Effector memory CD4-positive, alpha-beta T cell (primary cell): ENCODE results near the gene RUVBL1.

Source experiments
- DNase-seq, 3 donors: peaks; one replicate each; pipeline ENCODE4 v3.0.0-alpha.2; 2020
- H3K27ac ChIP-seq: 2 replicates; pipeline ENCODE4 v1.7.0; 2013; ENCODE audit warnings: mild to moderate bottlenecking, low read length, moderate library complexity; ENCODE audit not compliant: insufficient read depth, poor library complexity, severe bottlenecking
- H3K27me3 ChIP-seq: replicated peaks from 2 replicates; pipeline ENCODE4 v1.7.0; 2013; ENCODE audit warnings: mild to moderate bottlenecking, low read length; ENCODE audit not compliant: insufficient read depth, control insufficient read depth, poor library complexity, severe bottlenecking
- H3K36me3 ChIP-seq: 2 replicates; pipeline ENCODE4 v1.7.0; 2013; ENCODE audit warnings: mild to moderate bottlenecking, low read length, moderate library complexity; ENCODE audit not compliant: control insufficient read depth, insufficient read depth
- H3K4me1 ChIP-seq: 2 replicates; pipeline ENCODE4 v1.7.0; 2013; ENCODE audit warnings: low read length, mild to moderate bottlenecking; ENCODE audit not compliant: control insufficient read depth, insufficient read depth, poor library complexity, severe bottlenecking
- H3K4me3 ChIP-seq: 2 replicates; pipeline ENCODE4 v1.7.0; 2013; ENCODE audit warnings: low read length, low read depth, mild to moderate bottlenecking; ENCODE audit not compliant: insufficient read depth, poor library complexity, severe bottlenecking
- H3K9me3 ChIP-seq: 2 replicates; pipeline ENCODE4 v1.7.0; 2013; ENCODE audit warnings: mild to moderate bottlenecking, low read length, moderate library complexity; ENCODE audit not compliant: control insufficient read depth

RUVBL1 gene

DNA sequence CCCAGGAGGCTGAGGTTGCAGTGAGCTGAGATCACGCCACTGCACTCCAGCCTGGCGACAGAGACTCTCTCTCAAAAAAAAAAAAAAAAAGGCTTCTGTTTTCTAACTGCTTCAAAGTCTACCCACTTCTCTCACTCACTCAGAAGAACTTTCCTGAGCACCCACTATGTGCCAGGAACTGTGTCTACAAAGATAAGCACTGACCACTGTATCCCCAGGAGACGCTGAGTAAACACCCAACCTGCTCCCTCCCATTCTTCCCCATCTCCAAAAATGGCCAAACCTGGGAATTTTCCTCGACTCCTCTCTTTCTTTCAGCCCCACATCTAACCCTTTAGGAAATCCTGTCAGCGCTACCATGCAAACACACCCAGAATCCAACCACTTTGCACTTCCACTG lies 12.5 kb downstream of the RUVBL1 start:
- H3K36me3 ChIP-seq = peaks cover 16% of the 10 kb centered on the region

DNA sequence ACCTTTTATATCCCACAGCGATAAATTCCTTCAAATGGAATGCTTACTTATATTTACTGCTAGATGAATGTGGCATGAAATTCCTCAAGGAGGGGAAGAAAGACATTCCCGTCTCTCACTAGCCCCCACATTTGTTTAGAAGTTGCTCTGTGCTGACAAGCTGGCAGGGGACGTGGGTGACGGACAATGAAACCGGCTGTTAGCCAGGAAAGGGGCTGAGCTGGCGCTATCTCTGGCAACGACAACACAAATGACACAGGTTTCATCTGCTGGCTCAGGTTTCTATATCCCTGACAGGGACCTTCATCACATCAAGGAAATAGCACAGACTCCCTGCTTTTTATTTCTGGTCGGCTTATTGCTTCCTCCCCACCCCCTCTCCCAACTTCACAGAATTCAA lies 15.8 kb downstream of the RUVBL1 start:
- no peaks in the 10 kb centered on the region for H3K27me3 ChIP-seq
- H3K36me3 ChIP-seq = peaks cover 34% of the 10 kb centered on the region
- peaks cover 6% of the 10 kb centered on the region for H3K4me1 ChIP-seq
- DNase-seq = no peak
- no peak overlapping the region for H3K27ac ChIP-seq
- no peak overlapping the region for H3K4me3 ChIP-seq
- H3K9me3 ChIP-seq = no peaks in the 10 kb centered on the region

More for the DNA sequence above, 12.5 kb downstream of the RUVBL1 start:
- DNase-seq = no peak
- no peak overlapping the region for H3K27ac ChIP-seq
- H3K4me3 ChIP-seq = no peak overlapping the region
- H3K4me1 ChIP-seq = peaks cover 11% of the 10 kb centered on the region
- H3K27me3 ChIP-seq = no peaks in the 10 kb centered on the region
- no peaks in the 10 kb centered on the region for H3K9me3 ChIP-seq

DNA sequence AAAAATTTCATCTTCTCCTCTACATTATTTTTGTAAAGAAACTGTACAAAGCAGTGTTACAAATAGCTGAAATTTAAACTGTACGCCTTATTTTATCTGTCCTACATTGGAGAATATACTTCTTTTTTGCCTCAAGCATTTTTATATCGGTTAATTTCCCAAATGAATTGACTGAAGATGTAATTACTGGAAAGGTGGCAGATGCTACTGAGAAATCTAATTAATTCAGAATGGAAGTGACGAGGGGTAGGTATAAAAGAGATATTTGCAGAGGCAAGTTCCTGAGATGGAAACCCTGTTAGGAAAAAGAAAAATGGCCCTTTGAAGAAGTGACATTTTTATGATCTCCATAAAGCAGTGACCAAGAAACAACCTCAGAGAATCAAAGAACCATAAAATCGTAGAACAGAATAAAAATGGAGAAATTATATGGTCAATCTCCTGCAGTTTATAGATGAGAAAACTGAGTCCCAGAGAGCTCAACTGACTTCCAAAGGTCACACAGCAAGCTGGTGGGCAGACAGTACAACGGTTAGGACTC lies 20.4 kb downstream of the RUVBL1 start:
- no peak for DNase-seq
- Histone ChIP-seq H3K4me3 (no peak overlapping the region), H3K36me3 (peaks cover 69% of the 10 kb centered on the region), H3K9me3 (no peaks in the 10 kb centered on the region), H3K27me3 (no peaks in the 10 kb centered on the region), H3K4me1 (no peaks in the 10 kb centered on the region), H3K27ac (no peak overlapping the region)

- no peak for DNase-seq
- no peaks in the 10 kb centered on the region for H3K4me1 ChIP-seq
- H3K9me3 ChIP-seq = no peaks in the 10 kb centered on the region
- no peak overlapping the region for H3K27ac ChIP-seq
- no peaks in the 10 kb centered on the region for H3K27me3 ChIP-seq
- peaks cover 84% of the 10 kb centered on the region for H3K36me3 ChIP-seq
- H3K4me3 ChIP-seq = no peak overlapping the region
Measured at GRCh38 chr3:128100638-128101037, 23.0 kb downstream of the RUVBL1 start.

GRCh38 chr3:128100161-128100560 lies 23.5 kb downstream of the RUVBL1 start:
- Histone ChIP-seq H3K27ac (no peak overlapping the region), H3K27me3 (no peaks in the 10 kb centered on the region), H3K36me3 (peaks cover 84% of the 10 kb centered on the region), H3K9me3 (no peaks in the 10 kb centered on the region), H3K4me1 (no peaks in the 10 kb centered on the region), H3K4me3 (no peak overlapping the region)
- DNase-seq = no peak

DNA sequence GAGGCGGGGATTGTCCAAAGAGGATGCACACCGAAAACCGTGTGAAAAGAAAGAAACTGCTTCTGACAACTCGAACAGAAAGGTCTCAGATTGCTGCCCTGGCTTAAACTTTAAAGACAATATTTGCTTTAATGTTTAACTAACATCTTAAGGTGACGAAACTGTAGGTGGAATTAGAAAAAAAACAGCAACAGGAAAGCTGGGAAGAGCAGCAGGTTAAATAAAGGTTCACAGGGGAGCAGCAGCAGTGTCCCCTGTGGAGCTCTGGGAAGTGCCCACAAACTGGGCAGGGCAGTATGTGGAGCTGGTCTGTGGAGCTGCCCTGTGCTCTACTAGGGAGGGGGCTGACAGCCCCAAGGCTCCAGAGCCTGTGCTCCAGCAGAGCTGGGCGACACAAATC lies 25.4 kb downstream of the RUVBL1 start:
- Histone ChIP-seq H3K36me3 (peaks cover 79% of the 10 kb centered on the region), H3K27ac (no peak overlapping the region)
- no peak for DNase-seq

DNA sequence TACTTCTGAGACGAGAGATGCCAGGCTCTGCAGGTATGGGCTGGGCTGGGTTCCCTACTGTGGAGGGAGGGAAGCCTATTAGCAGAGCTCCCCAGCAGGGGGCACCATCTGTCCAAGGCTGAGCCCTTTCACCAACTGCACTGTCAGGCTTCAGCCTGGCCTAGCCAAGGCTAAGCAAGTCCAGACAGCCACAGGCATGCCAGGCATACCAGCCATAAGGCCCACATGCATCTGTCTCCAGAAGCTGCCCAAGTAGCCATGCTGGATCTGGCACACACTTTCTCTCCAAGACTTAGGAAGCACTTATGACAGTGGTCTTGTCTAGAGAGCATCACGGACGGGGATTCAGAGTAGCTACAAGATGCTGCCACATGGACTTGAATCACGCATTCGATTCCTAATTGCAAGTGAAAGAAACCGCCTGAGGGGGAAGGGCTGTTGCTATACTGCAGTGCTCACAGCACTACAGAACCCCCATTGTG lies 28.3 kb downstream of the RUVBL1 start:
- no peak overlapping the region for H3K4me3 ChIP-seq
- peak; percentile 52 to 67 (median 57) for DNase-seq
- no peaks in the 10 kb centered on the region for H3K9me3 ChIP-seq
- peaks cover 57% of the 10 kb centered on the region for H3K36me3 ChIP-seq
- no peak overlapping the region for H3K27ac ChIP-seq
- no peaks in the 10 kb centered on the region for H3K4me1 ChIP-seq
- no peaks in the 10 kb centered on the region for H3K27me3 ChIP-seq

More for the DNA sequence above, 25.4 kb downstream of the RUVBL1 start:
- Histone ChIP-seq H3K27me3 (no peaks in the 10 kb centered on the region), H3K9me3 (no peaks in the 10 kb centered on the region), H3K4me3 (no peak overlapping the region), H3K4me1 (no peaks in the 10 kb centered on the region)

DNA sequence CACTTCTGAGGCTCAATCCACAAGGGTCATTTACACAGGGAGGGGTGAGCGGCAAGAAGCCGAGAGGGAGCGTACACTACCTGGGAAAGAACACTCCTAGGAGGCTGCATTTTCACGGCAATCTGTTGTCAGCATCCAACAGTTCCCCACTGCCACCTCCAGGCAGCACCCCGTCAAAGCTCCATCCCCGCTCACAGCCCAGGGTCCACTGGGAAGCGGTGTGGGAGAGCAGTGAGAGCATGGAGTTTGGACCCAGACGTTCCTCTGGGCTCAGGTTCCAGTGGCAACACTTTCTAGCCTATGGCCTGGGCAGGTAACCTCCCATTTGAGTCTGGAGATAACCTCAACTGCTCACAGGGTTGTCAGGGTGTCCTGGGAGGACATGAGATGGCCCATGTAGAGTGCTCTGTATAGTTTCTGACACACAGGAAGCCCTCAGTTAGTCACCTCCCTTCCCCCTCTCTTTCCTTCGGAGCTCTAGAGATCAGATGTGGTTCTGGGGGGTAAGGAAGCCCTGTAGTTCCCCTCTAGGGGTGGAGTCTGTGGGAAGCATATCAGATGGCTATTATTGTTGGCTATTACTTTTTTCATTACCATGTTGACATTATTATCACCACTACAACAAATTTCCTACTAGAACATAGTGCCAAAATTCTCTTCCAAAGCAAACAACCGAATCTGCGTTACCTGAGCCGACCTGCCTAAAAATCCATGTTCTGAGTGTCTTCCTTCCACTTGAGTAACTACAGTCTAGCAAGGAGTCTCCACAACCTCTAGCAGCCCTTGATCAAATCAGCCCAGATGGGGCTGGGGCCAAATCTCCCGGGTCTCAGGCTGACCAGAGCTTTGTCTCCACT lies 29.1 kb downstream of the RUVBL1 start:
- Histone ChIP-seq H3K9me3 (no peaks in the 10 kb centered on the region), H3K4me3 (no peak overlapping the region), H3K36me3 (peaks cover 50% of the 10 kb centered on the region), H3K27me3 (no peaks in the 10 kb centered on the region), H3K27ac (no peak overlapping the region), H3K4me1 (no peaks in the 10 kb centered on the region)
- DNase-seq = no peak

DNA sequence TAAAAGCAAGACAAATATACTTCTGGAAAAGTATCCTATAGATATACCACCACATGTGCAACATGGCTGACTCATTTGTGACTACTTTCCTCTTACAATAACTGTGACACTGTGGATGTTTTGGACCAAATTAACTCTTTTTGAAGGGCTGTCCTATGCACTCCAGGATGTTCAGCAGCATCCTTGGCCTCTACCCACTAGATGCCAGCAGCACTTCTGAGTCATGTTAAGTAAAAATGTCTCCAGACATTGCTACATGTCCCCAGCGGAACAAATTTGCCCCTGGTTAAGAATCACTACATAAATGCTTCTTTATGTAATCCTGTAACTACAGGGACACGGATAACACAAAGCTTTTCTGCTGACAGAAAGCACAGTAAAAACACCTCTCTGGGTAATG lies 32.0 kb downstream of the RUVBL1 start:
- Histone ChIP-seq H3K27me3 (no peaks in the 10 kb centered on the region), H3K9me3 (no peaks in the 10 kb centered on the region), H3K27ac (no peak overlapping the region), H3K36me3 (peaks cover 30% of the 10 kb centered on the region), H3K4me1 (no peaks in the 10 kb centered on the region), H3K4me3 (no peak overlapping the region)
- DNase-seq = no peak

GRCh38 chr3:128089135-128089534 lies 34.5 kb downstream of the RUVBL1 start:
- H3K4me3 ChIP-seq = no peak overlapping the region
- H3K27ac ChIP-seq = no peak overlapping the region
- H3K4me1 ChIP-seq = no peaks in the 10 kb centered on the region
- peaks cover 45% of the 10 kb centered on the region for H3K36me3 ChIP-seq
- H3K27me3 ChIP-seq = no peaks in the 10 kb centered on the region
- H3K9me3 ChIP-seq = no peaks in the 10 kb centered on the region
- no peak for DNase-seq
